Measurements from ENCODE around the gene TCTN1.

- TF ChIP-seq CTCF (IDR thresholded peaks at IDR 0.05) = no peak
- no peak for TF ChIP-seq EP300 (IDR thresholded peaks at IDR 0.05)
Observed at GRCh38 chr12:110670161-110670701, 56.3 kb downstream of the TCTN1 start.

Measured in tibial nerve (tissue), 4 donors.